Measurements from ENCODE around the gene TNFAIP3. TPM values are rescaled to one million over a fixed set of nuclear protein-coding genes. Genes with fewer than 3 reads are reported as not detected.

The TNFAIP3 gene
- total and polyA plus RNA-seq, 2 of the 4 experiments (the other 2 are of a cell fraction): 5.0 to 14.2 TPM

DNA sequence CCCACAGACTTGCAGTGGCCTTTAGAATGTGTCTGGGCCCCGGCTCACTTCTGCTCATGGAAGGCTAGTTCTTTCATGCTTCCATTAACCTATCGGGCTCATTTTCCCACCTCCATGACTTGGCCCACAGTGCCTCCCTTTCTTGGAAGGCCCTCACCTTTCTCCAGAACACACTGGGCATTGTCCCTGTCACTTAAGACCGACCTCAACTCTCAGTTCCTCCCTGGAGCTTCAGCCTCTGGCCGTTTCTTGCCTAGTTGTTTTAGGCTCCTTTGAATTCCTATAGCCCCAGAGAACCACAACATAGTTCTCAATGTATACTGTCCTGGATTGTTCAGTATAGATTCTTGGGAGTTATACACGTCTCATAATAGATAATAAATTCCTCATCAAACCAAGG, 19.3 kb upstream of the TNFAIP3 start:
- WGBS, 2 experiments (ENCODE audit: extremely low coverage in 2 of 2, insufficient read length in 1 of 2): 88% methylated on average over 1 of the region's 5 CpGs; no CpG with 5 or more reads in 1 of the 2 experiments
- in situ Hi-C loops (cut with MboI; ENCODE audit: low sequenced_read_pairs) (loop anchor here (25.0 kb wide), 1 partner anchor 565 kb away; the partner anchor contains the start of gene HEBP2), intact Hi-C loops (cut with micrococcal nuclease) (no loop called here), dilution Hi-C loops (cut with HindIII; ENCODE audit: low sequenced_read_pairs, unreplicated experiment) (no loop called here)
- no peaks in the 10 kb centered on the region; a peak in 1 of 4 replicates for H3K79me1 ChIP-seq (ENCODE audit: low read depth in 1 of 2, low read length in 2 of 2)
- H3K4me1 ChIP-seq (ENCODE audit: control insufficient read depth, insufficient read depth, low read length): peaks cover 27% of the 10 kb centered on the region
- no peak overlapping the region for H3K4me3 ChIP-seq (ENCODE audit: insufficient read depth, low read depth, low read length)
- peak overlapping the region; percentile 73 to 75; a peak in 3 of 4 replicates for H4K8ac ChIP-seq (ENCODE audit: low read depth in 2 of 2, low read length in 2 of 2)
- H4K5ac ChIP-seq (ENCODE audit: low read depth, low read length): peak overlapping the region; percentile 74
- peak overlapping the region; percentile 89 for H2BK5ac ChIP-seq (ENCODE audit: low read depth, low read length, poor library complexity, severe bottlenecking)
- no peak overlapping the region for H2AK9ac ChIP-seq (replicated peaks; ENCODE audit: low read depth, low read length, poor library complexity)
- H3K4ac ChIP-seq (ENCODE audit: low read depth, low read length): peak overlapping the region; percentile 97
- H2BK15ac ChIP-seq (ENCODE audit: low read depth, low read length): peak overlapping the region; percentile 94
- no peaks in the 10 kb centered on the region for H3K27me3 ChIP-seq (ENCODE audit: control insufficient read depth, insufficient read depth, low read length)
- H2BK120ac ChIP-seq (ENCODE audit: low read depth, low read length): peak overlapping the region; percentile 98
- ATAC-seq (ENCODE audit: low read depth) (no peak), DNase-seq (no peak)
- peak overlapping the region; percentile 77 for H3K18ac ChIP-seq (ENCODE audit: low read depth, low read length)
- no peaks in the 10 kb centered on the region for H4K20me1 ChIP-seq (ENCODE audit: insufficient read depth, low read length)
- peak overlapping the region; percentile 96 for H2AK5ac ChIP-seq (ENCODE audit: low read depth, low read length)
- peak overlapping the region; percentile 95 for H4K91ac ChIP-seq (ENCODE audit: insufficient read depth, low read depth, low read length)
- peak overlapping the region; percentile 47 for H3K56ac ChIP-seq (ENCODE audit: extremely low read depth, insufficient read depth, low read length)
- TF ChIP-seq, protein P1, sequence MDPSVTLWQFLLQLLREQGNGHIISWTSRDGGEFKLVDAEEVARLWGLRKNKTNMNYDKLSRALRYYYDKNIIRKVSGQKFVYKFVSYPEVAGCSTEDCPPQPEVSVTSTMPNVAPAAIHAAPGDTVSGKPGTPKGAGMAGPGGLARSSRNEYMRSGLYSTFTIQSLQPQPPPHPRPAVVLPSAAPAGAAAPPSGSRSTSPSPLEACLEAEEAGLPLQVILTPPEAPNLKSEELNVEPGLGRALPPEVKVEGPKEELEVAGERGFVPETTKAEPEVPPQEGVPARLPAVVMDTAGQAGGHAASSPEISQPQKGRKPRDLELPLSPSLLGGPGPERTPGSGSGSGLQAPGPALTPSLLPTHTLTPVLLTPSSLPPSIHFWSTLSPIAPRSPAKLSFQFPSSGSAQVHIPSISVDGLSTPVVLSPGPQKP (IDR thresholded peaks at IDR 0.05; ENCODE audit: borderline replicate concordance, low read depth, low read length): no peak
- no peak for TF ChIP-seq FOS (IDR thresholded peaks at IDR 0.05; ENCODE audit: low read depth, low read length)
- TF ChIP-seq CEBPB (IDR thresholded peaks at IDR 0.05; ENCODE audit: low read depth, low read length): no peak
- no peak for TF ChIP-seq RCOR1 (IDR thresholded peaks at IDR 0.05; ENCODE audit: insufficient replicate concordance, low read length)
- TF ChIP-seq NFE2L2 (IDR thresholded peaks at IDR 0.05; ENCODE audit: low read depth, low read length): no peak
- peaks cover 8% of the 10 kb centered on the region for H3K9me1 ChIP-seq (ENCODE audit: insufficient read depth, low read length)
- CTCF ChIA-PET: interaction anchor here (0.6 kb wide), 1 partner anchor 52 kb away, joined by 9 read pairs; no protein-coding TSS in a partner anchor
- BruUV-seq (replicated peaks): no TSS peak
- H3K9me3 ChIP-seq (ENCODE audit: control insufficient read depth, insufficient read depth, low read length): no peaks in the 10 kb centered on the region
- POLR2A ChIA-PET (ENCODE audit: unreplicated experiment): no interaction called here
- no peaks in the 10 kb centered on the region for H3K36me3 ChIP-seq (ENCODE audit: control insufficient read depth, insufficient read depth, low read length)
- H3K4me2 ChIP-seq (ENCODE audit: low read depth, low read length): no peak overlapping the region
- H2BK20ac ChIP-seq (ENCODE audit: low read depth, low read length): peak overlapping the region; percentile 96
- peak overlapping the region; percentile 91 for H3K14ac ChIP-seq (replicated peaks; ENCODE audit: low read depth, low read length)
- peak overlapping the region; percentile 71 for H3K27ac ChIP-seq (ENCODE audit: insufficient read depth, low read length)
- peak overlapping the region; percentile 68; the same call in 1 of the 2 replicates for H3K23ac ChIP-seq (ENCODE audit: low read depth, low read length)
- peak overlapping the region; percentile 64 for H2AFZ ChIP-seq (replicated peaks; ENCODE audit: low read length, poor library complexity)
- H3K9ac ChIP-seq (ENCODE audit: low read depth, low read length): no peak overlapping the region
